ENCODE measurements around the gene NAPEPLD. TPM values are rescaled to one million over a fixed set of nuclear protein-coding genes. Genes with fewer than 3 reads are reported as not detected.

The NAPEPLD gene
- total RNA-seq: 2.4 and 6.2 TPM in 2 replicates

DNA sequence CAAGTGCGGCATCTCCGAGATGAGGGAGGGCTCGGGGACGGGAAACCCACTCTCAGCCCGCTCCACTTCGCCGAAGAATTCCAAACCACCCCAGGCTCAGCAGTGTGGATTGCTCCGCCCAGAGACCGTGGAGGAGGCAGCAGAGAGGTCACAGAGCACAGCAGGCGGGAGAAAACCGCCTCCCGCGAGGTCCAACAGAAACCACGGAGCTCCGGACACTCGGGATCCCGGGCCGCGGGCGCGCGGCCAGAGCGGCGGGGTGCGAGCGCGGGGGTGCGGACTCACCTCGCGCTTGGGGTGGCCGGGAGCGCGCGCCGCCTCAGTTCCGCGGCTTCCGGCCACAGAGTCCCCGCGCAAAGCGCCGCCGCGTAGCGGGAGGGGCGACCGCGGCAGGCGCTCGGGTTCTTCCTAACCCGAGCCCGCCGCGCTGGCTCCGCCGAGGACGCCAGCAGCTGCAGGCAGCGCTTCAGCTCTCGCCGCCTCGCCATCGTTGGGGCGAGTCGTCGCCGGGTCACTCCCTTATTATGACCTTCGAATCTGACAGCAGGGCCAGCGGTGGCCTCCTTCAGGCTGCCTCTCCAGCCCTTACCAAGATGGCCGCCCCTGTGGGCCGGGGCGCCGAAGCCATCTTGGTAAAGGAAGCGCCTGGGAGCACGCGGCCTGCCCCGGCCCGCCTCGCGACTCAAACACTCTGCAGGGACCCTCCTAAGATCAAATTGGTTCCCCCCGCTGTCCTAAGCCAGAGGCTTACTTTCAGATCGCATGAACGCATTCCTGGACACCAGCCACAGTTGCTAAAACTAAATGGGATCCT lies at the start of gene NAPEPLD:
Gene NAPEPLD (minus strand): TSS at position 106 of the 814 bp plus-strand sequence. CDS start 20,323 bp downstream, outside the sequence.

DNA sequence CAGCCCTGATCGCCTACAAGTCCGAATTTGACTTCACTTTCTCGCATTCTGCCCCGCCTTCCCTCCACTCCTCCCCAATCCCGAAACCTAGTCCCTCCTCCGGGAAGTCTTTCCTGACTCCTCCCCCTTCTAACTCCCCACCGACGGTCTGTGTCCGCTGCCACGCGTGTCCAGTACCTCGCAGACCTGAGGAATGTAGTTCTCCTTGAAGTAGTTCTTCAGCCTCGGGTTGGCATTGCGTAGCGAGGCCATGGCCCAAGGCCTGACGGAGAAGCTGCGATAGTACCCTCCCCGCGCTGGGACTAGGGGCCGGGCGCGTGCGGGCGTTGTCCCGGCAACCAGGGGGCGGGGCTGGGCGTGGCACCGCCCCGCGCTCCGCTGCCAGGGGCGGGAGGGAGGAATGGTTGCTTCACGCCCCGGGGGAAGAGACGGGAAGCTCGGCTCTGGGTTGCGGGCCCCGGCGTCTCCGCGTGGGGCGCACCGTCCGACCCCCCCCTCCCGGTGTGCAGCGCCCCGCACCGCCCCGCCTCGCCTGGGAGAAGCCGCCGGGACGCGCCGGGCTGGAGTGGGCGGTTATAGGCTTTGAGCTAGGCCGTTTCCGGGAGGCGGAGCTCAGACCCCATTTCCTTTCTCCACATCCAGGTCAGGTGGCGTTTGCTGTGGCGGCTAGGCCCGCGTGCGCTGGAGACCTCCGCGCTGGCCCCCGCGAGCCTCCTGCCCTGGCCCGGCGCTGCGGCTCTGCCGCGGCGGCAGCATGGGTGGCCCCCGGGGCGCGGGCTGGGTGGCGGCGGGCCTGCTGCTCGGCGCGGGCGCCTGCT lies 74.2 kb downstream of the NAPEPLD start, which contains the start of the genes ARMC10 and FBXL13:
Gene ARMC10 (plus strand): TSS at position 622 of the 818 bp plus-strand sequence. CDS start 133 bp downstream, at position 755.
Gene FBXL13 (minus strand): TSS at position 278 of the 818 bp plus-strand sequence.

Other genes starting within 250 kb of the NAPEPLD start
- gene LRRC17, start 236.1 kb downstream of the NAPEPLD start, total RNA-seq: 1.1 and 4.1 TPM in 2 replicates
- gene FBXL13, start 74.3 kb downstream of the NAPEPLD start, total RNA-seq: 0.32 and 0.76 TPM in 2 replicates
- gene ARMC10, start 74.0 kb downstream of the NAPEPLD start, total RNA-seq: 16.8 and 28.6 TPM in 2 replicates
- gene PMPCB, start 148.3 kb upstream of the NAPEPLD start, total RNA-seq: 37.9 and 44.8 TPM in 2 replicates
- gene DNAJC2, start 195.7 kb upstream of the NAPEPLD start, total RNA-seq: 9.4 and 15.1 TPM in 2 replicates
- 134 and 219 TPM in 2 replicates for gene PSMC2, start 198.5 kb upstream of the NAPEPLD start, total RNA-seq

All from bladder microvascular endothelial cell (primary cell).